NB4 (cell line): ENCODE data around the gene SQOR.

ENCODE experiments used
- DNase-seq: peaks from one replicate; pipeline ENCODE4 v3.0.0; 2010; ENCODE audit warnings: low read depth
- H3K4me3 ChIP-seq: one replicate; pipeline ENCODE4 v1.5.1; 2011; ENCODE audit warnings: mild to moderate bottlenecking, low read depth, low read length, moderate library complexity
- CTCF ChIP-seq: IDR thresholded peaks from one replicate; pipeline ENCODE4 v1.5.1; 2012; ENCODE audit warnings: low read depth, low read length
- MAX ChIP-seq: IDR thresholded peaks from 2 replicates; pipeline ENCODE4 v1.6.1; 2011; ENCODE audit warnings: low read depth, low read length
- MYC ChIP-seq: IDR thresholded peaks from 2 replicates; pipeline ENCODE4 v1.6.1; 2011; ENCODE audit warnings: low read depth, low read length
- POLR2A ChIP-seq: IDR thresholded peaks from 2 replicates; pipeline ENCODE4 v1.6.1; 2011; ENCODE audit warnings: mild to moderate bottlenecking; ENCODE audit not compliant: insufficient read length; ENCODE audit errors: extremely low read depth

SQOR gene

GRCh38 chr15:45729141-45729540, 94.3 kb downstream of the SQOR start:
- TF ChIP-seq MAX (no peak), MYC (no peak), CTCF (no peak), POLR2A (no peak)

GRCh38 chr15:45731343-45731742, 96.5 kb downstream of the SQOR start:
- DNase-seq: no peak
- H3K4me3 ChIP-seq: no peak overlapping the region
- no peak for TF ChIP-seq MYC
- no peak for TF ChIP-seq CTCF
- TF ChIP-seq POLR2A: no peak
- no peak for TF ChIP-seq MAX

More at GRCh38 chr15:45729141-45729540, 94.3 kb downstream of the SQOR start:
- no peak for DNase-seq
- H3K4me3 ChIP-seq: no peak overlapping the region

GRCh38 chr15:45732662-45733061, 97.8 kb downstream of the SQOR start:
- DNase-seq: no peak
- TF ChIP-seq MYC (no peak), CTCF (no peak), POLR2A (no peak), MAX (no peak)

GRCh38 chr15:45734260-45734711, 99.5 kb downstream of the SQOR start:
- H3K4me3 ChIP-seq: no peak overlapping the region
- TF ChIP-seq MYC (no peak), CTCF (no peak), POLR2A (no peak), MAX (no peak)
- DNase-seq: no peak

More at GRCh38 chr15:45732662-45733061, 97.8 kb downstream of the SQOR start:
- H3K4me3 ChIP-seq: no peak overlapping the region
